NCI-H128 (cell line): Measurements from ENCODE around the gene LMO7.
"Not testable (repeated sequence)": the region's sequence is repeated elsewhere in the genome, so short reads cannot be mapped to it uniquely, and the experiment has no call there.

Experiments used
- DNase-seq: peaks from one replicate; lab custom pipeline; 2025; ENCODE audit not compliant: unreplicated experiment; lab: John Stamatoyannopoulos, UW

LMO7 gene

DNA sequence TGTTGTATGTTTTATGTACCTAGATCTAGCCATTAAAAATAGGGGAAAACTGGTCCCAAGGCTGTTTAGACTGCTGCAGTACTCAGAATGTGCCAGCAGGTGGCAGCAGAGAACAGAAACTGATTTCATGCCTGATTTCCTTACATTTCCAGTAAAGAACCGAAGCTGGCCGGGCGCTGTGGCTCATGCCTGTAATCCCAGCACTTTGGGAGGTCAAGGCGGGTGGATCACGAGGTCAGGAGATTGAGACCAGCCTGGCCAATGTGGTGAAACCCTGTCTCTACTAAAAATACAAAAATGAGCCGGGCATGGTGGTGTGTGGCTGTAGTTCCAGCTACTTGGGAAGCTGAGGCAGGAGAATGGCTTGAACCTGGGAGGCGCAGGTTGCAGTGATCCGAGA is 59.8 kb downstream of the LMO7 start:
- DNase-seq = peak; percentile 31

DNA sequence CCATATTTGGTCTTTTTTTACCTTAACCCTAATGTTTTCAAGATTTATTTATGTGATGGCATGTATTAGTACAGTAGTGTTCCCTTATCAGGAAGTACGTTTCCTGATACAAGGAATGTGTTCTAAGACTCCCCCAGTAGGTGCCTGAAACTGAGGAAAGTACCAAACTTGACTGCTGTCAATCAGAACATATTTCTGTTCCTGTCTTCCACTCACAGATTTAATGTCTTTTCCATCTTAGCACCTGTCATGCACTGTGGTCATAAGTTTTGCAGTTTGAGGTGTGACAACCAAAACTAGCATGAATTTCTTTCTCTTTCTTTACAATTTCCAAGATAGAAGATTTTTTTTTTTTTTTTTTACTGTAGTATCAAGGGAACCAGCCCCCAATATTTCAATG is 62.9 kb downstream of the LMO7 start:
- no peak for DNase-seq

DNA sequence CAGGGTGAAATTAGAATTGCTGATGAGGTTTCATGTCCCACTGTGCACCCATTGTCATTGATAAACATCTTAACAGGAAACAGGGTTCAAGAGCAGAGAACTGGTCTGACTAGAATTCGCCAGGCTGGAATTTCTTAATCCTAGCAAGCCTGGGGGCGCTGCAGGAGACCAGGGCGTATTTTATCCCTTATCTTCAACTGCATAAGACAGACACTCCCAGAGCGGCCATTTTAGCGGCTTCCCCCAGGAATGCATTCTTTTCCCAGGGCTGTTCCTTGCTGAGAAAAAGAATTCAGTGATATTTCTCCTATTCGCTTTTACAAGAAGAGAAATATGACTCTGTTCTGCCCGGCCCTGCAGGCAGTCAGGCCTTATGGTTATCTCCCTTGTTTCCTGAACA is 63.6 kb downstream of the LMO7 start:
- not testable (repeated sequence) for DNase-seq

DNA sequence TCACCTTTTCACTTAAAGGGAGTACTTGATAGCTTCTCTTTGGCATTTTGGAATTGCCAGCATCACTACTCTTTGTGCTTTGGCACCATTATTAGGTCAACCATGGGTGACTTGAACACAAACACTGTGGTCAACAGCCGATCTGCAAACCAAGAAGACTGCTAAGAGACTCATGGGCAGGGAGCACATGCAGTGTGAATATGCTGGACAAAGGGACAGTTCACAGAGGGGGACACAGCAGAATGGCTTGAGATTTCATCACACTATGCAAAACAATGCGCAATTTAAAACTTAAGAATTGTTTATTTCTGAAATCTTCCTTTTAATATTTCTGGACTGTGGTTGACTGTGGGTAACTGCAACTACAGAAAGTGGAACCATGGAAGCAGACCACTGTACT is 64.4 kb downstream of the LMO7 start:
- no peak for DNase-seq

DNA sequence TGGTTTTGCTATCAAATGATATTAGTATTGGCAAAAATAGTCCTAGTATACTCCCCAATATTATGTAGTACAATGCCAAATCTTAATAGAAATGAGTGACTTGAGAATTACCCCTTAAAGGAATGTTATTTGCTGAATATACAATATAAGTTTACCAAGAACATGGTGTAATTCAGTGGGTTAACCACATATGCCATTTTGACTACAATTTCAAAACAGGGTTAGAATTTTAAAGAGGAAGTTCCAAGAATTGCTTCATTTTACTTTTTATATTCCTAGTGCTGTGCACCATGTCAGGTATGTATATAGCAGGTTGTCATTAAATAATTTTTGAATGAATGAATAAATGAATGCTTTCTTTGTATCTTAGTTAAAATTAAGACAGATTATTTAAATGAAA is 66.3 kb downstream of the LMO7 start:
- no peak for DNase-seq

DNA sequence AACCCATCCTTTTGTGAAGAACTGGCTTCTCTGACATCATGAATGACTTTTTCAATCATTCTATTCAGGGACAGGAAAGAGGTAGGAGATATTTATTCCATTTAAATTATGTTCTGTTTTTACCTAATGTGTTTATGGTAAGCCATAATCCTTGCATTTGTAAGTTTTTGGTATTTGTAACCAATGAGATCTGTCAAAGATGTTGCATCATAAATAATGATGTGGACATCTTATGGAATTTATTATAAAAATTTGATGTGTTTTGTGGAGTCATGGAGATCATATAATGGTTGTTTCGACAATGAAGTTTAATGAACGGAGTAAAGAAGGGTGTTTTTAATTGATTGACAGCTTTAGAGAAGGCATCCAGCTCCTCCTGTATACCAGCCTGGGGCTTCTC is 67.6 kb downstream of the LMO7 start:
- no peak for DNase-seq

DNA sequence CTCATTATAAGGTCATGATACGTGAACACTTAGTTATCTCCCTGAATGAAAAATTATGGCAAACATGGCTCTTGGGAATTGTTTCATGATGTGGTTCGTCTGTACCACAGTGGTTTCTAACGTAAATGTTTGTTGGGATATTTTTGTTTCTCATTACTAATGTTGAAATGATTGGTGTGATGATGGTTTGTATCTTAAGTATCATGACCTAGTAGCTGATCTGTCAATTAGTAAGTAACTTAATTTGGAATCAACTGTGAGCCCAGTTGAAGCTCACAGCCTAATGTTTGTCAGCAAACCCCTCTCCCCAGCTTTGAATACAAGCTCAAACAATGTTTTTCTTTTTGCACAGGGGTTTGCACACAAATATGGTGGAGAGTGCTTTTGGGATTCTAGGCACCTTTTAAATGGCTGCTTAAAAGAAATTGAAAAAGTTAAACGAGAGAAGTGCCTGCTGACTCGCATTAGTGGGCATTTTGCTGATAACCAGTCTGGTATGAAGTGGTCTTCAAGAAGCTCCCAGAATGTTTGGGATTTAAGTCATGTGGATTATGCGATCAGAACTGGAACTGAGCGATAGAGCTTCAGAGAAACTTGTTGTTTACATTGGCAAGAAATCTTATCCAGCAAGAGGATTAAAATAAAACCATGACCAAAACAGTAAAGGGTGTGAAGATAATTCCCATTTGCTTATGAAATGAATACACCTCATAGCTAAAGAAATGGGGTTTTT is 68.2 kb downstream of the LMO7 start:
- DNase-seq = no peak

DNA sequence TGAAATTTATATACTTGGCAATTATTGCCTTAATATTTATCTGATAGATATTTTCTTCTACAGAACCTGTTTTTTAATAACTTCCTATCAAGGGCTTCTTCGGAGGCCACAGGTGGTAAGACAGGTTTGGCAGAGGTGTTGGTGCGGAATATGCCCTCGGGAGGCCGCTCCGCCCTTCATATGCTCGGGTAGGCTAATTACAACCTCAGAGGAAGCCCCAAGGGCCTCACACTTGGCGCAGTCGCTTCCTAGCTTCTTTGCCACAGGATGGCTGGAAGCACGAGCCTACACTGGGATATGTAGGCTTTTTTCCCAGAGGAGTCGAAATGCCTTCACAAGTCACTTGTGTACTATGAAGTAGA is 68.8 kb downstream of the LMO7 start:
- no peak for DNase-seq

DNA sequence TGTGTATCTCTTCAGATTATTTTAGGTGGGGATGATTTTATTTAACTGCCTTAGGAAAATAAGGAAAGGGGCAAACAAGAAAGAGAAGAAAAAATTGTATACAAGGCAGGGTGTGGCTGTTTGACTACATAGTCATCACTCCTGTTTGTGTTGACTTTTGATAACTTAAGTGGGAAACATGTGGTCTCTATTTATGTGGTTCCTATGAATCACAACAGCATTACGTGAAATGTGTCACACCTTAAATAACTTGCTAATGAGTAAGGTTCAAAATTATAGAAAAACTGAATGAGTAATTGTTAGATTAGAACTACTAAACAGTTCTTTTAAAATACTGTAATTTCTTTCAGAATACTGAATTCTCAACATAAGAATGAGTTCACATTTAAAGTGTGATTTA is 69.3 kb downstream of the LMO7 start:
- DNase-seq = no peak

DNA sequence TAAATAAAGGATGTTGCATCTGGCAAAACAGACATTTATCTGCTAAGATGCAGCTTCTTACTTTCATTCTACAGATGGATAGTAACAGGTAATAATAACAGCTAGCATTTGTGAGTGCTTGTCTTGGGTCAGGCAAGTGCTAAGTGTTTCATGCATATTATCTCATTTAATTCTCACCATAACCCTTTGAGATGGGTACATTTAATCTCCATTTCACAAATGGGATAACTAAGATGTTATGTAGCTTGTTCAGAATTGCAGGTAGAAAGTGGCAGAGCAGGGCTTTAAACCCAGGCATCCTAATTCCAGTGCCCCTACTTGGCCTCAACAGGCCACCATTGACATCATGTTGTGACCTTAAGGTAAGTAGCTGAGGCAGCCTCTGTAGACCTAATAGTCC is 69.8 kb downstream of the LMO7 start:
- DNase-seq = no peak

DNA sequence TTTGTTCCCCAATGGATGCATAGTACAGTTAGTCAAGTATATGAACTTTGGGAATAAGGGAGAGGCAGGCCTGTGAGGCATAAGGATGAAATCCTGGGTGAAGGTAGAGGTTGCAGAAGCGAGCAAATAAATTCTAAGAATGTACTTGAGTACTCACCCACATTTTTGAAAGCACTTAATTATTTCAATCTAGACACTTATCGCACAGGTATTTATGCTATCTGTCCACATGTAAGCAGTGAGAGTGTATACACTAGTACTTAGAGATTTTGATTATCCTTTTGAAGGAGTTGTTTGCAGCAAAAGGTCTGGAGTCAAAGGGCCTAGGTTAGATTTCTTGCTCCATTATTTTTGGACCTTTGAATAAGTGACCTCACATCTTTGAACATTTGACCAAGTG is 77.7 kb downstream of the LMO7 start:
- no peak for DNase-seq

DNA sequence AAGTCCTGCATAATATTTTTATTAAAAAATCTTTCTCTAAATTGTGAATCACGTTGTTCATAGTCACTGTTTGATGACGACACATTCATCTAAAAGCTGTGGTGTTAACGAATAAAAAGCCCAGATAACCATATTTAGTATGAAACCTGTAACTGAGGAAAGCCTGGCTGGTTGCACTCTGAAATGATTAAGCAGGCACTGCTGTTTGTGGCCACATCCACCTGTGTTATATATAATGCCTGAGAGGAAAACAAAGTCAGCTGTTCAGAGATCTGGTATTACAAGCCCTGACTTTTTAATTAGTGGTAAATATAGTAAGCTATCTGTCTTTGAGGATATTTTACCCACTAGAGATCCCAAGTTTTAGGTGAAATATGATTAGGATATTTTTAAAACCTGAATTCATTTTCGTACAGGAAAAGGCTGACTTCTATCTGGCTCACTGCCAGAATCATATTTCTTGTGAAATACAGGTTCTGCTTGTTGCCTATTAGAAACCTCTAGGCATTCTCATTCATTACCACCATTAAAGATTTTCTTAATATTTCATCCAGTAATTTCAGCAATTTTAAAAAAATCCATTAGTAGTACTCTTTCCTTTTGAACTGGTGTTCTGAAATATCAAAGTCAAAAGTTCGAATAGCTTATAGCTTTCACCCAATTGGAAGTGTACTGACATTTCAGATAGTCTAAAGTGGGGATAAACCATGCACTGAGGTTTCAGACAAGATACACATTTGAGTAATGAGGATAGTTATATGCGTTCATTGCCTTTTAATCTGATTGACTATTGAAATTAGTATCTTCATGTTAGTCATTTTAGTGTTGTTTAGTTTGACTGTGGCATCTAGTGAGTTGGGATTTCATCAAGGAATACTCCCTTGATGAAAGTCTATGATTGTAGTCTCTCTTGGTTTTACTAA is 79.7 kb downstream of the LMO7 start:
- DNase-seq = no peak

DNA sequence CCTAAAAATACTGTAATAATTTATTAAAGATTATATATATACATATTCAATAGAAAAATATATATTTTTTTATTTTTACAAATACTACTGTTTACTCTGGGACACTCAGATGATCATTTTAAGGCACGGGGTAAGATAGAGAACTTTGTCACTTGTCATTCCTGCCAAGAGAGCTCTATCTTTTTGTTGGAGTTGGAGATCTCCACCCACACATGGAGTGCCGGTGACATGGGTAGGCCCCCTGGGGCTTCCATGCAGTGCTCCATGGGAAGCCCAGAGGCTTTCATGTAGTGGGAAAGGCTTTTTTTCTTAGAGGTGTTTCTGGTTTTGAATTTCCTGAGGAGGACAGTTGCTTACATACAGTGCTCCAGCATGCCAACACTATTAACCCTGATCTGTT is 81.4 kb downstream of the LMO7 start:
- DNase-seq = no peak

DNA sequence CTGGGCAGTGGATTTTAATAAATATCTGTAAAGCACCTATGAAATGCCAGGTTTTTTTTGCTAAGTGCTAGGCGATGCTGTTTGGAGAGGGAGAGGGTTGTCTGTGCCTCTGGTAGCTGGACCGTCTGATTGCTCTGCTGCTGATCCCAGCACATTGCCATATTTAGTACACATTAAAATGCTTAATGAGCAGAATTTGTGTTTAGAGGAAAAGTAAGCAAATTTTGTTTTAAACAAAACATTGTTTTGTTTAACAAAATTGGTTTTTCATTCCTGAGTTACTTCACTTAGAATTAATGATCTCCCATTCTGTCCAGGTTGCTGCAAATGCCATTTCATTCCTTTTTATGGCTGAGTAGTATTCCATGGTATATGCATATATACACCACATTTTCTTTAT is 85.2 kb downstream of the LMO7 start:
- DNase-seq = no peak

DNA sequence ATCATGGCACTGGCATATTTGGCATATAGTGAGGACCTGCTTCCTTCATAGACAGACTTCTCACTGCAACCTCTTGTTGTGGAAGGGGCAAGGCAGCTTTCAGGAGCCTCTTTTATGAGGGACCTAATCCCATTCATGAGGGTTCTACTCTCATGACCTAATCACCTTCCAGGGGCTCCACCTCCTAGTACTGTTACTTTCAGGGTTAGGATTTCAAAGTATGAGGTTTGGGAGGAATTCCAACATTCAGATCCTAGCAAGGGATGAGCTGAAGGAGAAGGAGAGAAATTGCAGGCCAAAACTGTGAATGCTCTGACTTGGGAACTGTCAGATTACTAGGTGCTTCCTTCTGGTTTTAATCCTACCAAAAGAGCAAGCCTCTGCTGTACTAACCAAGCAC is 87.8 kb downstream of the LMO7 start:
- no peak for DNase-seq

DNA sequence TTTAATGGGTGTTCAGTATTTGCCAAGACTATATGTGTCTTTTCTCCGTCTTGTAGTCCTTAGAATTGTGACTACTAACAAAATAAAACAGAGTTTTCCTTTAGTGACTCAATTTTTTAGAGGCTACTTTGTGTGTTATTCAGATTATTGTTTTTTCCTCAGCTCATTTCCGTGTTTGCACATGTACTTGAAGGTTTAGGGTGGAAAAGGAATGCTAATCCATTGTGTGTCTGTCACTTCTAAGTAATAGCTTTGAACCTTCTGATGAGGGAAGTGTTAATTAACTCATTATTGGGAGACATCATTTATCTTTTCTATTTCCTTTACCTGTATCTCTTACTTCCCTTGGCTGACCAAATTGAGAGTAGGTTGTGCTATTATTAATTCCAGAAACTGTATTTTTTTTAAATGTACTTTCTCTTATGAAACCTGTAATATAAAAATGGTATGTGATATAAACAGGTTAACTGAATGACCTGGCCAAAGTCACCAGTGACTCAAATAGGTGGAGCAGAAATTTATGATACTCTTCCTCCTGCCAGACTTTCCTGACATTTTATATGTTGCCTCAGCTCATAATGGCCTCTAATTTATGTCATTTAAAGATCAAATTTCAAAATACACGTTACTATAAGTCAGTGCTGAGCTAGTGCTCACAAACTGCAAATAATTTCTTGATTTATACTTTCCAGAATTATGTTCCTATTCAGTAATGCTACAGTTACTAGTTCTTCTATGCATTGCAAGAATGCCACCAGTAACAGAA is 88.8 kb downstream of the LMO7 start:
- no peak for DNase-seq

DNA sequence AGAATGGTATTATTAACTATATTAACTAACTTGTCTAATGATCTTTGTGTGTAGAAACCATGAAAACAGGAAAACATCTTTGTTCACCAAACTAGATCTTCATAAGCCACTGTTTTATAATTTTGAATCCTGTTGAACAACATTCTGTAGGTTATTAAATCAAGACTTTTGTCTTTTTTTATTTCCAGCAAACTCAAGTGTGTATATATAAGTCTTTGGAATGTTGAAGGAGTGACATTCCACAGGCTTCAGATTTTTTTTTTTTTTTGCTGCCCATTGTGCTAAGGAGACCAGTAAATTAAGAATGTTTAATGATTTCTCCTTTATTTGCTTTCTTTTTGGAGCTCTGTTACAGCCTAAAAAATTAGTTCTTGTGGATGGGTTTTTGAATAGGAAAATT is 89.6 kb downstream of the LMO7 start:
- no peak for DNase-seq

DNA sequence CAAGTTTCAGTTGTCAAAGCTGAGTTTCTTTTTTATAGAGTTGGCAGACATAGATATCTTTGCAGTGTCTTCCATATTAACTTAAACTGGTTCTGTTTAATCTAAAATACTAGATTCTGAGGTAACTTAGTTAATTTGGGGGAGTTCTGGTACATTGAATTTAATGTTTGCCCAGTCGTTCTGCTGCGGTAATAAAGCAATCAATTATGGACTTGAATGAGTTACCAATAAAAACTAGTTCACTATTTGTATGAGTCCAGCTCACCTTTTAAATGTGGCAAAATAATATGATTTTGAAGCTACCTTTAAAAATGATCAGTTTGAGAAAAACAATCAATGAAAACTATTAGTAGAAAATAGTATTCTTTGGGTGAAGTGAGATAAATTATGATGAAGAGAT is 90.2 kb downstream of the LMO7 start:
- DNase-seq = no peak

DNA sequence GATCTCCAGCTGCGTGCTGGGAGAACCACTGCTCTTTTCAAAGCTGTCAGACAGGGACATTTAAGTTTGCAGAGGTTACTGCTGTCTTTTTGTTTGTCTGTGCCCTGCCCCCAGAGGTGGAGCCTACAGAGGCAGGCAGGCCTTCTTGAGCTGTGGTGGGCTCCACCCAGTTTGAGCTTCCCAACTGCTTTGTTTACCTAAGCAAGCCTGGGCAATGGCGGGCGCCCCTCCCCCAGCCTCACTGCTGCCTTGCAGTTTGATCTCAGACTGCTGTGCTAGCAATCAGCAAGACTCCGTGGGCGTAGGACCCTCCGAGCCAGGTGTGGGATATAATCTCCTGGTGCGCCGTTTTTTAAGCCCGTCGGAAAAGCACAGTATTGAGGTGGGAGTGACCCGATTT is 97.0 kb downstream of the LMO7 start:
- DNase-seq = not testable (repeated sequence)

DNA sequence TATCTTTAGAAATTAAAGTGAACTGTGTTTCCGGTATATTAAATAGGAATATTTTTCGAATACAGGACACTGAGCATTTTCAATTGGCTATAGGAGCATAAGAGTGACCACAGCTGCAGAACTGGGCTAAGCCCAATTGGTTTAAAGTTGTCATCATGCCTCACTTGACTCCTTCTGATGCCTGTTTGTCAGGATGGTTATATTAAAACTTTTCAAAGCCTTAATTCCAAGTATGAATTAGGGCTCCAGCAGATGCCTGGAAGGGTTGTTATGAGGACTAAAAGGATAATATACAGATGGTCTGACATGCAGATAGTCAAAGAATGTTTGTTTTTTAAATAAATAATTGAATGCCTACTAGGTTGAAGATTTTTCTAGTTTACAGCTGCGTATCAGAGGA is 100.0 kb downstream of the LMO7 start:
- no peak for DNase-seq

DNA sequence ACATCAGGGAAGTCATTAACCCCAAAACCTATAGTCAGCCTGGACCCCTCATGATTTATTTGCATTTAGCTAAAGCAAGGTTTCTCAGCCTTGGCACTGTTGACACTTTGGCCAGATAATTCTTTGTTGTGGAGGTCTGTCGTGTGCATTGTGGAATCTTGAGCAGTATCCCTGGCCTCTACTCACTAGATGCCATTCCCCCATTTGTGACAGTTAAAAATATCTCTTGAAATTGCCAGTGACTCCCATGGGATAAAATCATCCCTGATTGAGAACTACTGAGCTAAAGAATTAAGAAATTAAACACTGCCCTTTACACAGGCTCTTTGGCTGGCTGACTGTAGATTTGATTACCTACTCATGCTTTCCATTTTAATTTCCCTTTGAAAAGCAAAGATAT is 102.7 kb downstream of the LMO7 start:
- no peak for DNase-seq
